Gastroesophageal sphincter (tissue), 3 donors: Measurements from ENCODE around the gene OPCML.

Experiments
- POLR2A ChIP-seq, 2 donors: fragments of 450-650 bp; IDR thresholded peaks; one replicate each; pipeline ENCODE4 v1.6.1; 2017; ENCODE audit warnings: antibody characterized with exemption in 2 of 2, mild to moderate bottlenecking in 2 of 2, moderate library complexity in 1 of 2
- POLR2AphosphoS5 ChIP-seq: sonication (generic); formaldehyde crosslinking; IDR thresholded peaks from one replicate; pipeline ENCODE4 v1.6.1; 2017; ENCODE audit warnings: antibody characterized with exemption
- TF ChIP-seq, protein P1 (sequence below), 4 experiments: fragments of 200-600 bp in 2 of 4; fragments of 450-650 bp in 2 of 4; sonication (generic) in 1 of 4; IDR thresholded peaks; one replicate each; pipeline ENCODE4 v1.5.1; 2017 to 2019; ENCODE audit warnings: antibody characterized with exemption in 4 of 4, mild to moderate bottlenecking in 2 of 4, moderate library complexity in 2 of 4

GRCh38 chr11:132561937-132562336 lies 970.4 kb downstream of the OPCML start:
- TF ChIP-seq POLR2A (IDR thresholded peaks at IDR 0.05), result no peak
- TF ChIP-seq, protein P1, sequence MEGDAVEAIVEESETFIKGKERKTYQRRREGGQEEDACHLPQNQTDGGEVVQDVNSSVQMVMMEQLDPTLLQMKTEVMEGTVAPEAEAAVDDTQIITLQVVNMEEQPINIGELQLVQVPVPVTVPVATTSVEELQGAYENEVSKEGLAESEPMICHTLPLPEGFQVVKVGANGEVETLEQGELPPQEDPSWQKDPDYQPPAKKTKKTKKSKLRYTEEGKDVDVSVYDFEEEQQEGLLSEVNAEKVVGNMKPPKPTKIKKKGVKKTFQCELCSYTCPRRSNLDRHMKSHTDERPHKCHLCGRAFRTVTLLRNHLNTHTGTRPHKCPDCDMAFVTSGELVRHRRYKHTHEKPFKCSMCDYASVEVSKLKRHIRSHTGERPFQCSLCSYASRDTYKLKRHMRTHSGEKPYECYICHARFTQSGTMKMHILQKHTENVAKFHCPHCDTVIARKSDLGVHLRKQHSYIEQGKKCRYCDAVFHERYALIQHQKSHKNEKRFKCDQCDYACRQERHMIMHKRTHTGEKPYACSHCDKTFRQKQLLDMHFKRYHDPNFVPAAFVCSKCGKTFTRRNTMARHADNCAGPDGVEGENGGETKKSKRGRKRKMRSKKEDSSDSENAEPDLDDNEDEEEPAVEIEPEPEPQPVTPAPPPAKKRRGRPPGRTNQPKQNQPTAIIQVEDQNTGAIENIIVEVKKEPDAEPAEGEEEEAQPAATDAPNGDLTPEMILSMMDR (IDR thresholded peaks at IDR 0.05), result no peak
- no peak for TF ChIP-seq POLR2AphosphoS5
